GM12878 (cell line): ENCODE measurements around the gene PGRMC1. TPM values are rescaled to one million over a fixed set of nuclear protein-coding genes. Genes with fewer than 3 reads are reported as not detected.
A peak's percentile ranks its signal among the peaks of the same experiment; 100 is the strongest.

Experiments used
- ATAC-seq: fragments of 200-7000 bp; cut with Tn5 transposase; 3 replicates; pipeline ENCODE4 v1.9.1; 2020; ENCODE audit warnings: mild to moderate bottlenecking, moderate library complexity
- BruUV-seq: library from RNA; stranded (reverse); fragments of 400-500 nt; replicated peaks from 2 replicates; lab custom pipeline; 2021; lab: Mats Ljungman, UMichigan
- CTCF ChIA-PET: fragments of 300-600 bp; sonication (Branson Sonifier 250); formaldehyde crosslinking; extraction: SDS; loops from one replicate; lab custom pipeline; 2021; ENCODE audit warnings: inconsistent platforms; lab: Yijun Ruan, JAX
- POLR2A ChIA-PET: fragments of 350-600 bp; formaldehyde crosslinking; extraction: SDS; loops from one replicate; lab custom pipeline; 2021; ENCODE audit warnings: inconsistent platforms; lab: Charles Lee
- RAD21 ChIA-PET: fragments of 300-600 bp; sonication (Branson Sonifier 250); formaldehyde crosslinking; loops from one replicate; lab custom pipeline; 2023; ENCODE audit warnings: antibody characterized with exemption; ENCODE audit not compliant: unreplicated experiment; lab: Charles Lee
- SMC1A ChIA-PET: fragments of 300-600 bp; sonication (Branson Sonifier 250); formaldehyde crosslinking; loops from one replicate; lab custom pipeline; 2023; ENCODE audit not compliant: unreplicated experiment, uncharacterized antibody; lab: Charles Lee
- DNase-seq: peaks from one replicate; pipeline ENCODE4 v3.0.0-alpha.2; 2011; ENCODE audit warnings: low read depth, low spot score
- FAIRE-seq: peaks from 3 replicates; lab custom pipeline; 2011; peaks lifted over from hg19 to GRCh38; lab: Jason Lieb, UNC
- H2AFZ ChIP-seq: 2 replicates; pipeline ENCODE4 v1.6.0; 2011; ENCODE audit warnings: low read depth, low read length, control low read depth; ENCODE audit not compliant: control insufficient read depth
- H3K27ac ChIP-seq: 2 replicates; pipeline ENCODE4 v1.5.1; 2011; ENCODE audit warnings: control low read depth; ENCODE audit not compliant: control insufficient read depth, insufficient read depth
- H3K27me3 ChIP-seq, 2 experiments: replicated peaks in 1 of 2; 2 replicates each; pipeline versions ENCODE4 v1.6.0 to v1.6.1; 2011; ENCODE audit warnings: low read length in 1 of 2; ENCODE audit not compliant: control insufficient read depth in 2 of 2, insufficient read depth in 2 of 2
- H3K36me3 ChIP-seq, 2 experiments: 2 replicates each; pipeline ENCODE4 v1.5.1; 2011; ENCODE audit warnings: low read length in 1 of 2; ENCODE audit not compliant: control insufficient read depth in 2 of 2, insufficient read depth in 2 of 2
- H3K4me1 ChIP-seq: 2 replicates; pipeline ENCODE4 v1.6.1; 2011; ENCODE audit warnings: mild to moderate bottlenecking, low read length, moderate library complexity, mixed read lengths; ENCODE audit not compliant: control insufficient read depth, insufficient read depth
- H3K4me2 ChIP-seq: 2 replicates; pipeline ENCODE4 v1.6.0; 2011; ENCODE audit warnings: control low read depth; ENCODE audit not compliant: control insufficient read depth, insufficient read depth
- H3K4me3 ChIP-seq: fragments of 200-600 bp; sonication (generic); 2 replicates; pipeline ENCODE4 v1.5.1; 2016
- H3K79me2 ChIP-seq: 2 replicates; pipeline ENCODE4 v1.6.0; 2011; ENCODE audit warnings: low read length; ENCODE audit not compliant: control insufficient read depth, insufficient read depth
- H3K9ac ChIP-seq: 2 replicates; pipeline ENCODE4 v1.8.0; 2011; ENCODE audit warnings: low read length, control low read depth, mixed read lengths; ENCODE audit not compliant: control insufficient read depth, insufficient read depth
- H3K9me3 ChIP-seq: replicated peaks from 3 replicates; pipeline ENCODE4 v1.5.1; 2011; ENCODE audit warnings: mild to moderate bottlenecking, low read length; ENCODE audit not compliant: control insufficient read depth, insufficient read depth
- H4K20me1 ChIP-seq: 2 replicates; pipeline ENCODE4 v1.6.0; 2011; ENCODE audit not compliant: control insufficient read depth, insufficient read depth
- FOS ChIP-seq: IDR thresholded peaks from 3 replicates; pipeline ENCODE4 v1.6.1; 2011; ENCODE audit warnings: borderline replicate concordance; ENCODE audit not compliant: insufficient read length; ENCODE audit errors: extremely low read depth
- FOXK2 ChIP-seq: fragments of 450-650 bp; IDR thresholded peaks from 2 replicates; pipeline ENCODE4 v1.6.1; 2017; ENCODE audit warnings: mild to moderate bottlenecking, moderate library complexity
- NFYA ChIP-seq: IDR thresholded peaks from 2 replicates; pipeline ENCODE4 v1.6.1; 2011; ENCODE audit warnings: low read depth, mild to moderate bottlenecking, low read length, improper control_type of control experiment, borderline replicate concordance
- NRF1 ChIP-seq: conservative IDR thresholded peaks from 2 replicates; pipeline ENCODE4 v1.6.1; 2011; ENCODE audit warnings: mild to moderate bottlenecking, low read depth, low read length, improper control_type of control experiment
- TCF3 ChIP-seq: IDR thresholded peaks from 2 replicates; pipeline ENCODE4 v1.6.1; 2012; ENCODE audit warnings: low read depth, mild to moderate bottlenecking, low read length, borderline replicate concordance; ENCODE audit not compliant: insufficient read depth
- WGBS: methylation state at CpG from one replicate; pipeline ENCODE4 v1.1.6; 2016; ENCODE audit warnings: low lambda C conversion rate; ENCODE audit not compliant: insufficient replicate concordance, insufficient coverage; ENCODE audit errors: missing lambda C conversion rate; 5-methylcytosine and 5-hydroxymethylcytosine counted together
- in situ Hi-C: fragments of 300-500 bp; cut with MboI; formaldehyde crosslinking; loops from 9 replicates; pipeline ENCODE4 v1.14.3; 2018; ENCODE audit warnings: mixed read lengths
- intact Hi-C: fragments of 100-400 bp; cut with micrococcal nuclease; formaldehyde crosslinking; loops from one replicate; pipeline ENCODE4 v1.14.2; 2022; ENCODE audit not compliant: unreplicated experiment
- polyA plus RNA-seq, 11 experiments: library from polyadenylated mRNA; depleted of rRNA in 4 of 11; unstranded in 6 of 11; stranded (reverse) in 5 of 11; fragments of >200 nt; fragmentation: Nextera tagmentation in 4 of 11; fragmentation: Illumina TruSeq in 1 of 11; extraction: Ambion mirVana in 4 of 11; extraction: Trizol in 1 of 11; gene quantifications; 1 replicate in 1 of 11; 2 replicates in 10 of 11; pipeline versions ENCODE4 v1.2.1 to v1.2.3, GENCODE V29; 2011 to 2016; ENCODE audit warnings: inconsistent platforms in 2 of 11, missing spikeins in 2 of 11, low read depth in 1 of 11
- total RNA-seq, 4 experiments: library from RNA; depleted of rRNA in 3 of 4; stranded (reverse); fragments of >200 nt in 3 of 4; fragmentation: Illumina TruSeq in 1 of 4; extraction: Trizol in 1 of 4; gene quantifications; 2 replicates each; pipeline versions ENCODE4 v1.2.1 to v1.2.3, GENCODE V29; 2013 to 2021
- TF ChIP-seq, protein P1 (sequence below): IDR thresholded peaks from 2 replicates; pipeline ENCODE4 v1.6.1; 2012; ENCODE audit warnings: low read depth, low read length, improper control_type of control experiment
- TF ChIP-seq, protein P2 (sequence below): IDR thresholded peaks from 2 replicates; pipeline ENCODE4 v1.6.1; 2011; ENCODE audit warnings: low read depth, low read length, improper control_type of control experiment, borderline replicate concordance
- TF ChIP-seq, protein P3 (sequence below): fragments of 450-650 bp; IDR thresholded peaks from 2 replicates; pipeline ENCODE4 v1.6.1; 2016; ENCODE audit warnings: mild to moderate bottlenecking, moderate library complexity, borderline replicate concordance
- TF ChIP-seq, protein P4 (sequence below): fragments of 450-650 bp; IDR thresholded peaks from 2 replicates; pipeline ENCODE4 v1.6.1; 2017; ENCODE audit warnings: borderline replicate concordance
- TF ChIP-seq, protein P5 (sequence below): fragments of 450-650 bp; IDR thresholded peaks from 2 replicates; pipeline ENCODE4 v1.6.1; 2018; ENCODE audit warnings: mild to moderate bottlenecking, low read depth, moderate library complexity; ENCODE audit not compliant: partially characterized antibody

Gene PGRMC1
- total and polyA plus RNA-seq, 10 of the 15 experiments (the other 5 are each of a cell fraction or from before 2014, with no cell fraction given), result 13.6 to 60.9 (median 43.3) TPM

DNA sequence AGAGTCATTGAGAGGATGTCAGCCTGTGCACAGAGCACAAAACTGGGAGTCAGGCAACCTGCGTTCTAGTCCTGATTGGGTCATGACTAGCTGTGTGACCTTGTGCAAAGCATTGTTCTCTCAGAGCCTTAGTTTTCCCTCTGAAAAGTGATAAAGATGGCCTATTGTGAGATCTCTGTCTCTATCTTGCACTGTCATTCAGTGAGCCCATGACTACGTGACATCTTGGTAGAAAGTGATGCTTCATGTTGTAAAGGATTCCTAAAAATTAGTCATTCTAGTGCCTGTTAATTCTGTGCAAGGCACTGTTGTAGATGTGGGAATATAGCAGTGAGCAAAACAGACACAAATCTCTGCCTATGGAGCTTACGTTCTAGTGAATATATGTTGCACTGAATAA lies 2.5 kb downstream of the PGRMC1 start:
- TF ChIP-seq, protein P1, sequence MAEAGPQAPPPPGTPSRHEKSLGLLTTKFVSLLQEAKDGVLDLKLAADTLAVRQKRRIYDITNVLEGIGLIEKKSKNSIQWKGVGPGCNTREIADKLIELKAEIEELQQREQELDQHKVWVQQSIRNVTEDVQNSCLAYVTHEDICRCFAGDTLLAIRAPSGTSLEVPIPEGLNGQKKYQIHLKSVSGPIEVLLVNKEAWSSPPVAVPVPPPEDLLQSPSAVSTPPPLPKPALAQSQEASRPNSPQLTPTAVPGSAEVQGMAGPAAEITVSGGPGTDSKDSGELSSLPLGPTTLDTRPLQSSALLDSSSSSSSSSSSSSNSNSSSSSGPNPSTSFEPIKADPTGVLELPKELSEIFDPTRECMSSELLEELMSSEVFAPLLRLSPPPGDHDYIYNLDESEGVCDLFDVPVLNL, result no peak
- TF ChIP-seq NFYA (no peak), FOXK2 (no peak), FOS (no peak), TCF3 (no peak), NRF1 (no peak)
- TF ChIP-seq, protein P2, sequence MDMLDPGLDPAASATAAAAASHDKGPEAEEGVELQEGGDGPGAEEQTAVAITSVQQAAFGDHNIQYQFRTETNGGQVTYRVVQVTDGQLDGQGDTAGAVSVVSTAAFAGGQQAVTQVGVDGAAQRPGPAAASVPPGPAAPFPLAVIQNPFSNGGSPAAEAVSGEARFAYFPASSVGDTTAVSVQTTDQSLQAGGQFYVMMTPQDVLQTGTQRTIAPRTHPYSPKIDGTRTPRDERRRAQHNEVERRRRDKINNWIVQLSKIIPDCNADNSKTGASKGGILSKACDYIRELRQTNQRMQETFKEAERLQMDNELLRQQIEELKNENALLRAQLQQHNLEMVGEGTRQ, result no peak
- TF ChIP-seq, protein P3, sequence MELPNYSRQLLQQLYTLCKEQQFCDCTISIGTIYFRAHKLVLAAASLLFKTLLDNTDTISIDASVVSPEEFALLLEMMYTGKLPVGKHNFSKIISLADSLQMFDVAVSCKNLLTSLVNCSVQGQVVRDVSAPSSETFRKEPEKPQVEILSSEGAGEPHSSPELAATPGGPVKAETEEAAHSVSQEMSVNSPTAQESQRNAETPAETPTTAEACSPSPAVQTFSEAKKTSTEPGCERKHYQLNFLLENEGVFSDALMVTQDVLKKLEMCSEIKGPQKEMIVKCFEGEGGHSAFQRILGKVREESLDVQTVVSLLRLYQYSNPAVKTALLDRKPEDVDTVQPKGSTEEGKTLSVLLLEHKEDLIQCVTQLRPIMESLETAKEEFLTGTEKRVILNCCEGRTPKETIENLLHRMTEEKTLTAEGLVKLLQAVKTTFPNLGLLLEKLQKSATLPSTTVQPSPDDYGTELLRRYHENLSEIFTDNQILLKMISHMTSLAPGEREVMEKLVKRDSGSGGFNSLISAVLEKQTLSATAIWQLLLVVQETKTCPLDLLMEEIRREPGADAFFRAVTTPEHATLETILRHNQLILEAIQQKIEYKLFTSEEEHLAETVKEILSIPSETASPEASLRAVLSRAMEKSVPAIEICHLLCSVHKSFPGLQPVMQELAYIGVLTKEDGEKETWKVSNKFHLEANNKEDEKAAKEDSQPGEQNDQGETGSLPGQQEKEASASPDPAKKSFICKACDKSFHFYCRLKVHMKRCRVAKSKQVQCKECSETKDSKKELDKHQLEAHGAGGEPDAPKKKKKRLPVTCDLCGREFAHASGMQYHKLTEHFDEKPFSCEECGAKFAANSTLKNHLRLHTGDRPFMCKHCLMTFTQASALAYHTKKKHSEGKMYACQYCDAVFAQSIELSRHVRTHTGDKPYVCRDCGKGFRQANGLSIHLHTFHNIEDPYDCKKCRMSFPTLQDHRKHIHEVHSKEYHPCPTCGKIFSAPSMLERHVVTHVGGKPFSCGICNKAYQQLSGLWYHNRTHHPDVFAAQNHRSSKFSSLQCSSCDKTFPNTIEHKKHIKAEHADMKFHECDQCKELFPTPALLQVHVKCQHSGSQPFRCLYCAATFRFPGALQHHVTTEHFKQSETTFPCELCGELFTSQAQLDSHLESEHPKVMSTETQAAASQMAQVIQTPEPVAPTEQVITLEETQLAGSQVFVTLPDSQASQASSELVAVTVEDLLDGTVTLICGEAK, result no peak
- TF ChIP-seq, protein P4, sequence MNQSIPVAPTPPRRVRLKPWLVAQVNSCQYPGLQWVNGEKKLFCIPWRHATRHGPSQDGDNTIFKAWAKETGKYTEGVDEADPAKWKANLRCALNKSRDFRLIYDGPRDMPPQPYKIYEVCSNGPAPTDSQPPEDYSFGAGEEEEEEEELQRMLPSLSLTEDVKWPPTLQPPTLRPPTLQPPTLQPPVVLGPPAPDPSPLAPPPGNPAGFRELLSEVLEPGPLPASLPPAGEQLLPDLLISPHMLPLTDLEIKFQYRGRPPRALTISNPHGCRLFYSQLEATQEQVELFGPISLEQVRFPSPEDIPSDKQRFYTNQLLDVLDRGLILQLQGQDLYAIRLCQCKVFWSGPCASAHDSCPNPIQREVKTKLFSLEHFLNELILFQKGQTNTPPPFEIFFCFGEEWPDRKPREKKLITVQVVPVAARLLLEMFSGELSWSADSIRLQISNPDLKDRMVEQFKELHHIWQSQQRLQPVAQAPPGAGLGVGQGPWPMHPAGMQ, result no peak
- TF ChIP-seq, protein P5, sequence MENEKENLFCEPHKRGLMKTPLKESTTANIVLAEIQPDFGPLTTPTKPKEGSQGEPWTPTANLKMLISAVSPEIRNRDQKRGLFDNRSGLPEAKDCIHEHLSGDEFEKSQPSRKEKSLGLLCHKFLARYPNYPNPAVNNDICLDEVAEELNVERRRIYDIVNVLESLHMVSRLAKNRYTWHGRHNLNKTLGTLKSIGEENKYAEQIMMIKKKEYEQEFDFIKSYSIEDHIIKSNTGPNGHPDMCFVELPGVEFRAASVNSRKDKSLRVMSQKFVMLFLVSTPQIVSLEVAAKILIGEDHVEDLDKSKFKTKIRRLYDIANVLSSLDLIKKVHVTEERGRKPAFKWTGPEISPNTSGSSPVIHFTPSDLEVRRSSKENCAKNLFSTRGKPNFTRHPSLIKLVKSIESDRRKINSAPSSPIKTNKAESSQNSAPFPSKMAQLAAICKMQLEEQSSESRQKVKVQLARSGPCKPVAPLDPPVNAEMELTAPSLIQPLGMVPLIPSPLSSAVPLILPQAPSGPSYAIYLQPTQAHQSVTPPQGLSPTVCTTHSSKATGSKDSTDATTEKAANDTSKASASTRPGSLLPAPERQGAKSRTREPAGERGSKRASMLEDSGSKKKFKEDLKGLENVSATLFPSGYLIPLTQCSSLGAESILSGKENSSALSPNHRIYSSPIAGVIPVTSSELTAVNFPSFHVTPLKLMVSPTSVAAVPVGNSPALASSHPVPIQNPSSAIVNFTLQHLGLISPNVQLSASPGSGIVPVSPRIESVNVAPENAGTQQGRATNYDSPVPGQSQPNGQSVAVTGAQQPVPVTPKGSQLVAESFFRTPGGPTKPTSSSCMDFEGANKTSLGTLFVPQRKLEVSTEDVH, result no peak
- TF ChIP-seq, all 136 proteins: peak for 0
- H3K79me2 ChIP-seq, result peaks cover 30% of the 10 kb centered on the region
- no TSS peak for BruUV-seq
- CTCF ChIA-PET, result interaction anchor here (0.6 to 1.7 kb wide), 4 partner anchors 18 to 154 kb away, joined by 3 to 5 read pairs (median 4); no protein-coding TSS in a partner anchor
- H3K36me3 ChIP-seq, result peaks cover 0 to 1% of the 10 kb centered on the region in 2 experiments; a peak in 2 of 4 replicates
- DNase-seq (no peak), ATAC-seq (no peak), FAIRE-seq (no peak)
- no peaks in the 10 kb centered on the region for H3K9me3 ChIP-seq
- RAD21 ChIA-PET, result no interaction called here
- 60% methylated on average over 3 of the region's 3 CpGs for WGBS
- in situ Hi-C loops, result no loop called here
- SMC1A ChIA-PET, result interaction anchor here (1.5 to 1.7 kb wide), 2 partner anchors 9 to 12 kb away, joined by 3 to 5 read pairs; no protein-coding TSS in a partner anchor
- H3K4me2 ChIP-seq, result peak overlapping the region; percentile 38
- H3K9ac ChIP-seq, result no peak overlapping the region
- H3K4me1 ChIP-seq, result no peaks in the 10 kb centered on the region
- H3K27ac ChIP-seq, result no peak overlapping the region
- H2AFZ ChIP-seq, result no peak overlapping the region
- intact Hi-C loops, result no loop called here
- H4K20me1 ChIP-seq, result no peaks in the 10 kb centered on the region
- H3K4me3 ChIP-seq, result no peak overlapping the region
- peaks cover 0 to 2% of the 10 kb centered on the region in 2 experiments; a peak in 1 of 4 replicates for H3K27me3 ChIP-seq
- POLR2A ChIA-PET, result no interaction called here
